Activated gamma-delta T cell treated with anti-CD3 and anti-CD28 coated beads, Interleukin-2, amount 50 U/mL, for 16 hours (primary cell): Measurements from ENCODE around the gene DNAJC25.
"Not testable (repeated sequence)": the region's sequence is repeated elsewhere in the genome, so short reads cannot be mapped to it uniquely, and the experiment has no call there.

Source experiments
- DNase-seq: peaks from one replicate; pipeline ENCODE4 v3.0.0-alpha.2; 2020; ENCODE audit warnings: low read depth

DNAJC25 gene

GRCh38 chr9:111668026-111668573 lies 37.0 kb downstream of the DNAJC25 start:
- DNase-seq: no peak

DNA sequence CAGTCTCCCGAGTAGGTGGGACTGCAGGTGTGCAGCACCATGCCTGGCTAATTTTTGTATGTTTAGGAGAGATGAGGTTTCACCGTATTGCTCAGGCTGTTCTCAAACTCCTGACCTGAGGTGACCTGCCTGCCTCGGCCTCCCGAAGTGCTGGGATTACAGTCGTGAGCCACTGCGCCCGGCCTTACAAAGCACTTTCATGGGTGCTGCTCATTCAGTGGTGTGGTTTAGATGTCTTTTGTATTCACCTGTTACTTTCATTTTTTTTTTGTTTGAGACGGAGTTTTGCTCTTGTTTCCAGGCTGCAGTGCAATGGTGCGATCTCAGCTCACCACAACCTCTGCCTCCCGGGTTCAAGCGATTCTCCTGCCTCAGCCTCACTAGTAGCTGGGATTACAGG lies 37.5 kb downstream of the DNAJC25 start:
- DNase-seq: not testable (repeated sequence)

- no peak for DNase-seq
Measured at GRCh38 chr9:111674319-111674718, 43.2 kb downstream of the DNAJC25 start.

GRCh38 chr9:111676116-111676515 lies 45.0 kb downstream of the DNAJC25 start:
- DNase-seq: no peak

DNA sequence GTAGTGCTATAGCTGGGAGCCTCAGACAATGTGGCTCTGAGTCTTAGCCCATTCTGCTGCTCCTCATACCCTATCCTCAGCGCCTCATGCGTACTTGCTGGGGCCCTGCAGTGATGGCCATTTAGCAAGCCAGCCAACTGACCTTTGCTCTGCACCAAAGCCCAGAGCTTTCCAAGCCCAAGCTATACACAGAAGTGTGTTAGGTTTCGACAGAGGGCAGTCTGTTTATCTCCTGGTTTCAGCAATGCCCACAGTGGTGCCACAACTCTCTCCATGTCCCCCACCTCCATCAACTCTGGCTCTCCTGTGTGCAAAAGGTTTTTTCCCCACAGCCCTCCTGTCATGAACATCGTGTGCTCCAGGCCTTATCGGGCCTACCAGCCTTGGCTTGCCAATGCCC lies 47.2 kb downstream of the DNAJC25 start:
- no peak for DNase-seq

DNA sequence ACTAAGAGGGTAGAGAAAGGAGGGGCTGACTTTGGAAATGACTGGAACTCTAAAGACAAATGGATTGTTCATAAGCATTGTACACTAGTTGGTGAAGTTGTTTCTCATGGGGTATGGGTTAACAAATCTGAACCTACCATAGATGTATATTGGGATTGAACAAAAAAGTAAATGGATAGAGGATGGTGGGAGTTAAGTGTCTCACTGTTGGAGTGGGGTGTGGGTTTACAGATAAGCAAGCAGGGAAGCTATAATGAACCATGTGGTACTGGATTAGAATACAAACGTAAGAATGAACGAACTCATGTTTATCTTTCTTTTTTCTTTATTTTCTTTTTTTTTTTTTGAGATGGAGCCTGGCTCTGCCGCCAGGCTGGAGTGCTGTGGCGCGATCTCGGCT lies 48.1 kb downstream of the DNAJC25 start:
- no peak for DNase-seq

- no peak for DNase-seq
Measured at GRCh38 chr9:111683392-111683791, 52.3 kb downstream of the DNAJC25 start.

DNA sequence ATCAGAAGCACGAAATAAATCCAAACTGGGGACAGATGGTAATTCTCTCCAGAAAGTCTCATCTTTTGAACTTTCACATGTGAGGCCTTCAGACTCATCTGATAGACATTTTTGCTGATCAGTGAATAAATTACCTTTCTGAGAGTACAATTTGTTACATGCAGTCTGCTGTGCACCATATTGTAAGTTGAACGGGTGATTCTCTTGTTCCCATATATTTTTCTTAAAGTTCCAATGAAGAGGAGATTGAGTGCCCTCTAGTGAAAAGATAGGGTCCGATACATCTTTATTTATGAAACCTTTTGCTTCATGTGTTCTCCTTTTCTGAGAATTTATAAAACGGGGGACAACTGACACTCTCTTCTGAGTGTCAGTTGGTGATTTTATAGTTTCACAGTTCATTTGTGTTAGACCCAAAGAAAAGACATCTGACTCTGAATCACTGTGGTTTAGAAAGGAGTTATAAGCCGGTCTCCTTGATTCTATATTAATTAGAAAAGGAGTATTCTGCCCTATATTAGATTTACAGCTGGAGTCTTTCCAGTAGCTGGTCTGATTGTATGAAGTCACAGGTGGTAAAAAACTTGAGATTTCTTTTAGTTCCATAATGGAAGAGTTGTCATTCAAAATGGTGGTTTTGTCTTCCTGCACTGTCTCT lies 60.7 kb downstream of the DNAJC25 start:
- no peak for DNase-seq

DNA sequence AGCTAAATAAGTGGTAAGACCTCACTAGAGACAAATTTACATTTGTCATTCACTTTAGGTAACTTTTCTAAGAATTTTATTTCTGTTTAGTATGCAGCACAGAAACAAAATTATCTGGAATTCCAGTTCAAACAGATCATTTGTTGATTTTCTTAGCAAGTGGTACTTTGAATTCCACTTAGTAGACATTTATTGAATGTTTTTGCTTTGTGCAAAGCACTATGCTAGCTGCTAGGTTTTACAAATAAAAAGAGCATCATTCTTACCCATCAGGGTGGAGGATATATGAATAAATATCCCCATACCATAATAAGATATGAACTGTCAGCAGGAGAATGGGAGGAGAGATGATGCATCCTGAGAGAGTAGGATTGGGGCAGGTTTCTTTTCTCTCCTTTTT lies 65.7 kb downstream of the DNAJC25 start:
- no peak for DNase-seq

DNA sequence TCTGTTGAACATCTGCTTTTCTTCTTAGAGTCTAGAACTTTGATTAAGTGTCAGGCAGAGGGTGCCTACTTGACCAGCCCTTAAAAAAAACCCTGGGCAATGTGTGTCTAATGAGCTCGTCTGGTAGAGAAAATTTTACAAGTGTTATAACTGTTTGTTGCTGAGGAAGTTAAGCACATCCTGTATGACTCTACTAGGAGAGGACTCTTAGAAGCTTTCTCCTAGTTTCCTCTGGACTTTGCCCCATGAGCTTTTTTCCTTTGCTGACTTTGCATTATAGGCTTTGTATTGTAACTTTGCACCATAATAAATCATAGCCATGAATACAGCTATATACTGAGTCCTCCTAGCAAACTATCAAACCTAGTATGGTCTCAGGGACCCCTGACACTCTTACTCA lies 69.6 kb downstream of the DNAJC25 start:
- no peak for DNase-seq
